Inferior parietal cortex (tissue), 1 donor: ENCODE data around the gene CGB1.
A peak's percentile ranks its signal among the peaks of the same experiment; 100 is the strongest.
"Not testable (repeated sequence)": the region's sequence is repeated elsewhere in the genome, so short reads cannot be mapped to it uniquely, and the experiment has no call there.

Experiments used
- DNase-seq: peaks from one replicate; pipeline ENCODE4 v3.0.0-alpha.2; 2016; ENCODE audit errors: extremely low spot score

CGB1 gene

DNA sequence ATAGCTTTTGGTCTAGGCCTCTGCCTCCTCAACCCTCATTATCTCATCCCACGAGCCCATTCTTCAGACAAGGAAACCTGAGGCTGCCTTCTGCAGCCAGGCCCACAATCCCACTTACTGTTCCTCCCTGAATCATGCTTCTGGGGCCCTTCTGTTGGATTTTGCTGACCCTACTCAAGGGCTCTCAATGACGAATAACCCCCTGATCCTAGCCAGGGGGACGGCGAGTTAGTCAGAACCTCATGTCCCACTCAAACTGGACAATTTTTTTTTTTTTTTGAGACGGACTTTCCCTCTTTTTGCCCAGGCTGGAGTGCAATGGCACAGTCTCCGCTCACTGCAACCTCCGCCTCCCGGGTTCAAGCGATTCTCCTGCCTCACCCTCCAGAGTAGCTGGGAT is 14.6 kb downstream of the CGB1 start:
- no peak for DNase-seq

DNA sequence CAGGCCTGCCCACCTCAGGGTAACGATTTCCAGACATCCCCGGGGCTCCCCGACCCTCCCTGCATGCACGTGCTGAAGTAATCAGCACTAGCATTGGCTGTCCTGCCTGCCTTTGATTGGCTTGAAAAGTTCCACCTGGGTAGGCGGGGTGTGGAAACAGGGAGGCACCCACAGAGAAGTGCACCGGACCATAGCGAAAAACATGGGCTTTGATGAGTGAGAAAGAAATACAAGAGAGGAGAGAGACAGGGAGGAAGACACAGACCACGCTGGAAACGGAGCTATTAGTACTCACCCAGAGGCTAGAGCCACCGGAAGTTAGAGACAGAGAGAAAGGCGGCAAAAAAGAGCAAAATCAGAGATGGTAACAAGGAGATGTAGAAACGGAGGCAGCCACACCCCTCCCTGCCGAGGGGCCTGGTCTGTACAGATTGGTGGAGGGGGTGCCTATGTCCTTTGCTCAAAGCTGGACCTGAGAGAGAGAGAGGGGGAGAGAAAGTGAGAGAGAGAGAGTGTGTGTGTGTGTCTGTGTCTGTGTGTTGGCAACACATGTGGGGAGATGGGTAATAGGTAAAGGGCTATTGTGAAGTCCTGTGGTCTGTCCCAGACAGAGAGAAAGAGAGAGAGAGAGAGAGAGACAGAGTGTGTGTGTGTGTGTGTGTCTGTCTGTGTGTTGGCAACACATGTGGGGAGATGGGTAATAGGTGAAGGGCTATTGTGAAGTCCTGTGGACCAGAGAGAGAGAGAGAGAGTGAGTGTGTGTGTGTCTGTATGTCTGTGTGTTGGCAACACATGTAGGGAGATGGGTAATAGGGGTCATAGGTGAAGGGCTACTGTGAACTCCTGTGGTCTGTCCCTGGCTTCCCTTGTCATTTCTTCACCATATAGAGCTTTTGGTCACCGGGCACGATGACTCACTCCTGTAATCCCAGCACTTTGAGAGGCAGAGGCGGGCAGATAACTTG is 15.5 kb downstream of the CGB1 start:
- DNase-seq, result no peak

DNA sequence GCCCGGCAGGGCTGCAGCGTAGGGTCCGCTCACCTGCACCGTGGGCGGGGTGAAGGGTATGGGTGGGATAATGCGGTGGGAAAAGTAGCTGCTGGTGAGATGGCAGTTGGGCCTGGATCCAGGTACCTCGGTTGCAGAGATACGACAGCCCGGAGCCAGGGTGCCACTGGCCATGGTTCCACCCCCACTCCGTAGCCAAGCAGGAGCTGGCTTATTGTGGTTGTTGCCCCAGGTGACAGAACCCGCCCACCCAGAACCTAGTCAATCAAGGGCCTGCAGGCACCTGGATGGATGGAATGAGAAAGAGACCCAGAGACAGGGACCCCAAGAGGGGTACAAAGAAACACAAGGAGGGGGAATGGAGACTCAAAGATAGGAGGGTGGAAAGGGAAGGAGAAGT is 16.4 kb downstream of the CGB1 start:
- DNase-seq, result no peak

DNA sequence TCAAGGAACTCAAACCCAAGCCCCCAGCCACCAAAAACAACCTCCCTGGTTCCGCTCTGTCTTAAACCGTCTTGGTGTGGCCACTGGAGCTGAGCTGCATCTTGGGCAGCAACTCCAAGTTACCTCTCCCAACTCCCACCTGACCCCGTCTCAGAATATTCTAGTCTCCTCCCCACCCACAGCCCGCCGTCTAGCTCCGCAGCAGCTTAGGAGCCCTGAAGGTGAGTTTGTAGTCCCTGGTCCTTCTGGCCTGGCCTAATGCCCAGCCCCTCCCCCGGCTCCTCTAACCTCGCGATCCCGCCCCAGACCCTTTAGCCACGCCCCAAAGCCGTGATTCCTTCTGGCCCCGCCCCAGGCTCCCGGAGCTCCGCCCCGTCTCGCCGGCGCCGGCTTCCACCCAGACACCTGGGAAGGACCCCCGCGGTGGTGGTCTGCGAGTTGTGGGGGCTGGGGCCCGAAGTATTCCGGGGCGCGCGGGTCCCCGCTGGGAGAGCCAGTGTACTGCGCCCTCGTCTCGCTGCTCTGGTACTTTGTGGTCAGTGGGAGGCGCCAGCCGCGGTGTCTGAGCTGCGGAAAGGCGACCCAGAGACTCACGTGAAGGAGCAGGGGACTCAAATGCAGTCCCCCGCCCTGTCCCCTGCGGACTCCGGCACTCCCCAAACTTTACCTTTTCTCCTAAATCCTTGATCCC is 17.3 kb downstream of the CGB1 start:
- DNase-seq, result no peak

DNA sequence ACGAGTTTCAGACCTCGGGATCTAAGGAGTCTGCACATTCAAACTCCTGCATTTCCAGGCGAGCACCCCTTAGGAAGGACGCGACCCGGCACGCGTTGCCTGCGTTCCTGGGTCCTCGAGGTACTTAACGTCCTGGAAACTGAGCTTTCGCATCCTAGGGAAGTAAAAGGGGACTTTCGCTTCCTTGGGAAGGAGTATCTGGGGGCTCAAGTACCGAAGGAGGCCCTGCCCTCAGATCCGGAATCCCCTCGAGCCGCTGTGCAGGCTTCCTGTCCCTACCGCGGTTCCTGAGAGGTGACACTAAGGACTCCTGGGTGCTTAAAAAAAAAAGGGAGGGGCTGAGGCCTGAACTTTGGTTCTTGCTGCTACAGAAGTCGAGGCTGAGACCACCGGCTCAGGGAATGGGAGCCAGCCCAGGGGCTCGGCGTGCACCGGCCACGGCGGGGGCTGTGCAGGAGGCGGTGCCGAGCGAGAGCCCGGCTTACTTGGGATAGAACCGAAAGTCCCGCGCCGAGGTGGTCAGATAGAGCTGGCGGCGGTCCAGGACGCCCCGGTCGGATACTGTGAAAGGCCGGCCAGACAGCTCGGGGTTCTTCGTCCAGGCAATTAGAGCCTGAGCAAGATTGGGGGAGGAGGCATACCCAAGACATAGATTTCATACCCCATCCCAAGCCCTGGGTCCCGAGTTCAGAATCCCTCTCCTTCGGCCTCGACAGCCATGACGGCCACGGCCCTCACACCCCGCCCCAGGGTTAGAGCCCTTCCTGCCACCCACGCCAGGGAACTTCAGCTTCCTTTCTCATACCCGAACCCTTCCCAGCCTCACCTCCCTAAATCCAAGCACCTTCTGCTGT is 18.1 kb downstream of the CGB1 start:
- not testable (repeated sequence) for DNase-seq

DNA sequence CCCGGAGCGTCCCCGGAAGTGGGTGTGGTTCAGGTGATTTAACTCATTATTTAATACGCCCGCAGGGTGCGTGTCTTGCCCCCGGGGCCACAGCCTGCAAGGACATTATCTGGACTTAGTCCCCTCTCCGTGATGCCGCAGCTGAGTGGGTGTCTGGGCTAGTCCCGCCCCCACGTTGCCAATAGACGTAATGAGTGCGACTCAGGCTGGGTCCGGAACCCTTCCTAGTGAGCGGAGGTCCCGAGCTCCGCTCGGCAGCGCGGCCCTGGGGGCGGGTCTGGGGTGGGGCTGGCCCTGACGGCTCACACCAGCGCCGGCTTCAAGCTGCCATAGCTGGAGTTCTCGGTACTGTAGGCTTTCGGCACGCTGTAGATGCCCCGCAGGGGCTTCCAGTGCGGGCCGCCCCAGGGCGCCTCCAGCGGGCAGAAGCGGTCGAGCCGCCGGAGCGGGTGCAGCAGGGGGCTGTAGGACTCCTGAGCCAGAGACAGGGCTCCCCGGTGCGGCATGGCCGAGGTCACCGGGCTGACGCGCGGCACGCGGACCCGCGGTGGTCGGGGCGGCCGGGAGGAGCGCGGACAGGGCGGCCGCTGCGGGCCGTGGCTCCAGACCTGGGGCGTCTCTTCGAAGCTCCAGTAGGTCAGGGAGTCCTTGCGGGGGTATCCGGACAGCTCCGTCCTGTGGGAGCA is 18.9 kb downstream of the CGB1 start:
- no peak for DNase-seq

DNA sequence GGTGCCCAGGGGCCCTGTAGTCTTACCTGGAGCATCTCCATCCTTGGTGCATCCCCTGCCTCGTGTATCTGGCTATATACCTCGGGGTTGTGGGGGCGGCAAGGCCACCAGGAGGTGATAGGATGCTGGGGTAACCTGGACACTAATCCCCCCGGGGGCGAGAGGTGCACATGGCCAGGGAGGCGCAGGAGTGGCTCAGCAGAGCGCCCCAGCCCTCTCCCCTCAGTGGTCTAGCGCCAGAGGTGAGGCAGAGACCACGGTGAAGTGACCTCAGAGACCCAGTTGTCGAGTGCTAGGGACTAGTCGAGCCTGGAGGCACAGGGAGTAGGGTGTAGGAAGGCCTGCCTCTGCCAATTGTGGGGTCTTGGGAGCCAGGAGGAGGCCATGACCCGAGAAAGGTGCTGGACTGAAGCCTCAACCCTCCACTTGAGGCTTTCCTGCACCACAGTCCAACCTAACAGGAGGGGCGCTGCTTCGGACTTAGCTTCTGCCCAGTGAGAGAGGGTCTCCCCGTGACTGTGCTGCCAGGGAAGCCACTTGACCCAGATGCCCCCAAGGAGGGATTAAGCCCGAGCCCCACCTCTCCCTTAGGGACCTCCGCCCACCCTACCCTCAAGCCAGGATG is 19.5 kb downstream of the CGB1 start, which contains the start of gene LHB:
Gene LHB (minus strand): TSS at position 51 of the 625 bp plus-strand sequence. CDS start 10 bp downstream, at position 41.
- no peak for DNase-seq

DNA sequence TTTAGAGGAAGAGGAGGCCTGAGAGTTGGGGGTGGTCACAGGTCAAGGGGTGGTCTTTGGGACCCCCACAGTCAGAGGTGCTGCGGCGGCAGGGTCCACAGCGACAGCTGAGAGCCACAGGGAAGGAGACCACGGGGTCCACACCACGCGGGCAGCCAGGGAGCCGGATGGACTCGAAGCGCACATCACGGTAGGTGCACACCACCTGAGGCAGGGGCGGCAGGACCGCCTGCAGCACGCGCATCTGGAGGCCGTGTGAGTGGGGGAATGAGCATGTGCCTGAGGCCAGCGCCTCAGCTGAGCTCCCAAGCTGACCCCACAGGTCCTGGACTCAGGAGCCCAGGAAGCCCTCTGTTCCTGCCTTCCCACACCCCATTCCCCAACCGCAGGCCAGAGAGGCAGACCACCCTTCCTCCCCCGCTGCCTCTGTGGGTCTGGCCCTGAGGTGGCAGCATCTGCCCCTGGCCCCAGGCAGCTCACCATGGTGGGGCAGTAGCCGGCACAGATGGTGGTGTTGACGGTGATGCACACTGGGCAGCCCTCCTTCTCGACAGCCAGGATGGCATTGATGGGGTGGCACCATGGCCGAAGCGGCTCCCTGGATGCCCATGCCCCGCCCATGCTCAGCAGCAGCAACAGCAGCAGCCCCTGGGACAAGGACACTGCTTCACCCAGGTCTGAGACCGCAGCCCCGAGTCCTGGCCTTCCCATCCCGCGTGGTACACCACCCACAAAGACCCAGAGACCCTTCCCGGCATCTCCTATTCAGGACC is 20.4 kb downstream of the CGB1 start:
- DNase-seq, result no peak

DNA sequence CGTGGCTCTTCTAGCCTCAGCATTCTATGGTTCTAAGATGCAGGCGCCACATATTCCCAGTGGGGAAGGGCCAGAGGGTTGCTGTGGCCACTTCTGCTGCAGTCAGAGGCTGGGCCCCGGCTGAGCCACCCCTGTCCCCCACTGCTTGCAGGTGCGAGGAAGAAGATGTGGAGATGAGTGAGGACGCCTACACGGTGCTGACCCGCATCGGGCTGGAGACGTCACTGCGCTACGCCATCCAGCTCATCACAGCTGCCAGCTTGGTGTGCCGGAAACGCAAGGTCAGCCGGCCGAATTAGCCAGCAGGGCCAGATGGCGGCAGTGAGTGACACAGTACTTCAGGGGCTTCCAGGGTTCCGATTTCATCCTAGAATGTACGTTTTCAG is 21.8 kb downstream of the CGB1 start:
- DNase-seq, result no peak

DNA sequence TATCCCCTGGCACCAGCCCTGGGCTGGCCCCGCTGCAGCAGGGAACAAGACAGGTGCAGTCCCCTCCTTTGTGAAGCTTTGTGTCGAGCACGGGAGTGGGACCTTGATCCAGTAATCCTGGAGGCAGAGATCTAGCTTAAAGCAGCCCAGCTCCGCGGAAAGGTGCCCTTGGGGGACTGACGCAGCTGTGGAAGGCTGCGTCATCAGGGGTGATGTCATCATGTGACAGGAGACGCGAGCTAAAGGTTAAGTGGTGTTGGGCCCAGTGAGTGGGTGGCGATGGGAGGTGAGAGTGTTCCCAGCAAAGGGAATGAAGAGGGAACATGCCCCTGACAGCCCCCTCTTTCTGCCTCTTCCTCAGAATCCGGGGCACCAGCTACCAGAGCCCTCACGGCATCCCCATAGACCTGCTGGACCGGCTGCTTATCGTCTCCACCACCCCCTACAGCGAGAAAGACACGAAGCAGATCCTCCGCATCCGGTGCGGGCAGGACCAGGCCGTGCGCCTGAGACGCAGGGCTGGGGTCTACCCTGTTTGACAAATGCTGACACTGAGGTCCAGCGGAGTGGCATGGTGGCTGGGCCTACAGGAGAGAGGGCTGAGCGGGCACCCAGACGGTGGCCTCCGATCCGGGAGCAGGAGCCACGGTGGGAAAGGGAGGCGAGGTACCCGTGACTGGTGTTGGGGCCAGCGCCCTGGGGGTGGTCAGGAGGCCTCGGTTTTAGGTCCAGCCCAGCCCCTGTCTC is 22.4 kb downstream of the CGB1 start:
- DNase-seq, result no peak

DNA sequence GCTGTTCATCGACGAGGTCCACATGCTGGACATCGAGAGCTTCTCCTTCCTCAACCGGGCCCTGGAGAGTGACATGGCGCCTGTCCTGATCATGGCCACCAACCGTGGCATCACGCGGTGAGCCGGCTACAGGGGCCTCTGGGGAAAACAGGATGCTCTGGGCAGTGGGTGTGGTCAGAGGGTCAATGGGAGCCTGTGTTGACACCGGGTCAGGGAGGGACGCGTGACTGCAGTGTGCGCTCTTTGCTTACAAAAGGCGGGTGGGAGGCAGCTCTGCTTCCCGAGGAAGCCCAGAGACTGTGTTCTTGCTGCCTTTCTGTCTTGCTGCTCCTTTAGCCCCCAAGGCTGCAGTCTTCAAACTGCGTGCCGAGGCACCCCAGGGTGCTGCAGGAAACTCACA is 25.5 kb downstream of the CGB1 start:
- no peak for DNase-seq

DNA sequence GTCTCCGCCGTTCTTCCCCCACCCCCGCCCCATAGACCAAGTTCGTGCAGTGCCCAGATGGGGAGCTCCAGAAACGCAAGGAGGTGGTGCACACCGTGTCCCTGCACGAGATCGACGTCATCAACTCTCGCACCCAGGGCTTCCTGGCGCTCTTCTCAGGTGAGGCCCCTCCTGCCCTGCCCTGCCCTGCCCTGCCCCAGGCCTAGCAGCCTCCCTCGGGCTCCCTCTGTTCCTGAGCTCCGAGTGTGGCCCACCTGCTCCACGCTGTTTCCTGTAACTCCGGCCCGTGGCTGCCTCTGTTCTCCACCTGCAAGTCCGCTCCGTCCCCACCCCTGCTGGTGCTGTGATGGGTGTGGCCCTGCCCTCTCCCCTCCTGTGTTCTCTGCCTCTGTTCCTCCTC is 26.2 kb downstream of the CGB1 start:
- DNase-seq, result no peak

DNA sequence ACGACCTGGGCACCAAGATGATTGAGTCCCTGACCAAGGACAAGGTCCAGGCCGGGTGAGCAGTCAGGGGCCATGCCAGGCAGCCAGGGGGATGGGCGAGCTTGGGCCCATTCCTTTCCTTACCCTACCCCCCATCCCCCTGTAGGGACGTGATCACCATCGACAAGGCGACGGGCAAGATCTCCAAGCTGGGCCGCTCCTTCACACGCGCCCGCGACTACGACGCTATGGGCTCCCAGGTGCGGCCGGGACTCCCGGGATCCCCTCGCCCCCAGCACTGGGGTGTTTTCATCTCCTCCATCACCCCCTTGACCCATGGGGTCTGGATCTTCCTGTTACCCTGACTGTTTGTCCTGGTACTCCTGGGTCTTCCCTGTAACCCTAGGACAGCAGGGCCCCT is 26.9 kb downstream of the CGB1 start:
- no peak for DNase-seq

DNA sequence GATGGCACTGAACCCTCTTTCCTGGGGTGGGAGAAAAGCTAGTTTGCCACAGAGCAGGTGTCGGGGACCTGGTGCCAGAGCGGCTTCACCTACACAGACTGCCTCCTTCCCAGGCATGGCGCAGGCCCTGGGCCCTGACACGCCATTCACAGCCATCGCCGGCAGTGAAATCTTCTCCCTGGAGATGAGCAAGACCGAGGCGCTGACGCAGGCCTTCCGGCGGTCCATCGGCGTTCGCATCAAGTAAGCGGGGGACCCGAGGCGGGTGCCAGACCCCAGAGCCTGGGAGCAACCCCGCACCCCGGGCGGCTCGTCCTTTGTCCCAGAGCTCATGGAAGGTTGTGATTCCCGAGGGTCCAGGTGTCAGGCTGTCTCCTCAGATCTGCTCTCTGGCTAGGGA is 29.8 kb downstream of the CGB1 start:
- DNase-seq, result no peak

DNA sequence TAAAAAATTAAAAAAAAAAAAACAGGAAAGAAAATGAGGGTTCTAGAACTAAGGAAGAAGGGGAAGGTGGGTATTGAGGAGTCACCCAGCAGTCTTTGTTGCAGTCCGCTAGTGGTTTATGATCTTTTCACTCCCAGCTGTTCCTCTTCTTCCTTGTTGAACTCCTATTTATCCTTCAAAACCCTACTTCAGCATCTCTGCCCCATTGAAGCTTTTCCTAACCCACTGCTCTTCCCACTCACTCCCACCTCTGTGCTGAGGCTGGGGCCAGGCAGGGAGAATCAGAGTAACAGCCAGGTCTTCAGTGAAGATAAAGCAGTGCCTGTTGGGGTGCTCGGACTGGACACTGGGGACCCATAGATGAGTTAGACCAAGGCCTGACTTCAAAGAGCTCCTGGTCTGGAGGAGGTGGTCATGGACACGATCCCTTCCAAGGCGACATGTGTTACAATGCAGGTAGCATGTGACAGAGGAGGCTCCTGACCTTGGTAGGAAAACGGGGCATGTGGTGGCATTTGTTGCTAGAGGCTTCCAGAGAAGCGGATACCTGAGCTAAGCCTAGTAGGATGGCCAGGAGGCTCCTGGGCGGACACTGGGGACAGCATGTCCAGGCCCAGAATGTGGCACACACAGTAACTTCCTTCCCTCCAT is 31.6 kb downstream of the CGB1 start:
- DNase-seq, result no peak

DNA sequence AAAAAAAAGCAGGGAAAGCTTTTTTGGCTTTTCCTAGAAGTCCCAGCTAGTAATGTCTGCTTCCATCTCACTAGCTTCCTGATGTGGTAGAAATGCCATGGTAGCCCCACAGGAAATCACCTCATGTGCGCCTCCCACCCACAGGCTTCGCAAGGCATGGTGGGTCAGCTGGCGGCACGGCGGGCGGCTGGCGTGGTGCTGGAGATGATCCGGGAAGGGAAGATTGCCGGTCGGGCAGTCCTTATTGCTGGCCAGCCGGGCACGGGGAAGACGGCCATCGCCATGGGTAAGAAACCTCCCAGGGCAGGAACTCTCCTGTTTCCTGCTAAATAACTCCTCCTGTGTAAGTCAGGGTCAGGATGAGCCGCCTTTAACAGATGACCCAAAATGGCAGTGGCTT is 32.6 kb downstream of the CGB1 start:
- no peak for DNase-seq

DNA sequence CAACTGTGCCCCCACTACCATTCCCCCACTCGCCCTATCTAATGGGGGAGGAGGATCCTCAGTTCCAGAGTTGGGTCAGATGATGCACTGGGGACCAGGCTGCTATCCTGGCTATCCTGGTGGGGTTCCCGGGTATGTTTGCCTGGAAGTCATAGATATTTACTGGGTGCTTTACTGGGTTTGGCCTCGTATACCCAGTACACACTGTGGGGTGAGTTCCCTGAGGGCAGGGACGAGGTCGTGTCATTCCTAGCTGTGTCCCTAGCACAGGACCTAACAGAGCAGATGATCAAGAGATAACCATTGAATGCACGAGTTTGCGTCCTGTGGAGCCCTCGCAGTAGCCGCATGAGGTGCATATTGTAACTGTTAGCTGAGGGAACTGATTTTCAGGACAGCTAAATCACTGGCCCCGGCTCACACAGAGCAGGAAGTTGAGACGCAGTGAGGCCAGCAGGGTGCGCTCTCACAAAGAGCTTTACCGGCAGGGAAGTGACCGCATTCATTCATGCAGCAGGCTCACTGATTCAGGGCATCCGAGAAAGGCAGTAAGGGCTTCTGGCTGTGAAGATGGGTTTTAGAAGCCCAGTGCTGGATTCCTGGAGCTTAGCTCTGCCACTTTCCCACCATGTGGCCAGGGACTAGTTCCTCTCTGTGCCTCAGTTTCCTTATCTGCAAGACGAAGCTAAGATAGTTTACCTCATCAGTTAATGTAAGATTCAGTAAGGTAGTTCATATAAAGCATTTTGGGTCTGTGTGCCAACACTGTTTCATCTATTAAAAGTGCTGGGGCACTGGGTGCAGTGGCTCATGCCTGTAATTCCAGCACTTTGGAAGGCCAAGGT is 37.0 kb downstream of the CGB1 start:
- peak; percentile 30 for DNase-seq

DNA sequence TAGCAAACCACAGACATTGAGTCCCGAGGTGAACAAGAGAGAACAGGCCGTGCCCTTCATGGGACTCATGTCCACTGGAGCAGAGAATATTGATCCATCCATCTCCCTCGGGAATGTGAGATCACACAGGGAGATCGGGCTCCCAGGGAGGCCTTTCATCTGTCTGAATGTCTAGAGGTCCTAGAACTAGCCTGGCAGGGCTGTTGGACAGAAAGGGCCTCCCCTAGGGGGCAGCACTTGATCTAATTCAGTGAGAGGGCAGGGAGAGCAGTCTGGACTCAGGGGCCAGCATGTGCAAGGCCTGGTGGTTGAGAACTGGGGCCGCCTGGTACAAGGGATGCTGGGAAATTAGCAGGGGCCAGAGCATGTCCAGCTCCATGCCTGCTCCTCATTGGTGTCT is 38.7 kb downstream of the CGB1 start:
- no peak for DNase-seq
